ENCODE data around the gene MTURN.

DNA sequence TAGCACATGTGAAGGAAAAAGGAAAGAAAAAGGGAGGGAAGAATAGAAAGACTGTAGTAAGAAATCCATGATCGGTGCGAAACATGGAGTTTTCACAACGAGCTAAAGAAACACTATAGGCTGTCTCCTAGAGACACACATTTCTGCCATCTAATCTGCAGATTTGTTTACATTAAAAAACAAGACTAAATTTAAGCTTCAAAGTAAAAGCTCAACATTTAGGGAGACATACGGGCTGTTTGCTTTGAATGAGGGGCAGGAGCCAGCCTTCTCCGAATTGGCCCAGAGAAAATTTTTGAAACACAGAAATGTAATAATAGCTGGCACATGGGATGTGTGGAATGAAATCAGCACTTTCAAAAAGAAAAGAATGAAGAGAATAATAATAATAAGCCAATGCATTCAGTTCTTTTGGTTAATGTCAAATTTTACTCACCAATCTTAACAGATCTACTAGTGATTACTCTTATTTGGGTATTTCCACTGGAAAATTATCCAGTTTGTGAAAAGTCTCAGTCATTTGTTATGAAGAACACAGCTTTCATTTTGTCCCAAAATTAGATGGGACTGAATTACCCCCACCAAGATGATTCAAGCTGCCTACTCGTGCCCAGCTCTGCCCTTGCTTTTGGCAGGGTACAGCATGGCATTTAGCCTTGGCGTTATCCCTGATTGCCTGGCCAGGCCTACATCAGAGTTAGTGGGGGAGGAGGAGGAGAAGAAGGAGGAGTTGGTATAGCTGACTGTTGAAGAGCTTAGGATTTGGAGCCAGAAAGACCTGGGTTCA is 47.1 kb downstream of the MTURN start:
- TF ChIP-seq, protein P1, sequence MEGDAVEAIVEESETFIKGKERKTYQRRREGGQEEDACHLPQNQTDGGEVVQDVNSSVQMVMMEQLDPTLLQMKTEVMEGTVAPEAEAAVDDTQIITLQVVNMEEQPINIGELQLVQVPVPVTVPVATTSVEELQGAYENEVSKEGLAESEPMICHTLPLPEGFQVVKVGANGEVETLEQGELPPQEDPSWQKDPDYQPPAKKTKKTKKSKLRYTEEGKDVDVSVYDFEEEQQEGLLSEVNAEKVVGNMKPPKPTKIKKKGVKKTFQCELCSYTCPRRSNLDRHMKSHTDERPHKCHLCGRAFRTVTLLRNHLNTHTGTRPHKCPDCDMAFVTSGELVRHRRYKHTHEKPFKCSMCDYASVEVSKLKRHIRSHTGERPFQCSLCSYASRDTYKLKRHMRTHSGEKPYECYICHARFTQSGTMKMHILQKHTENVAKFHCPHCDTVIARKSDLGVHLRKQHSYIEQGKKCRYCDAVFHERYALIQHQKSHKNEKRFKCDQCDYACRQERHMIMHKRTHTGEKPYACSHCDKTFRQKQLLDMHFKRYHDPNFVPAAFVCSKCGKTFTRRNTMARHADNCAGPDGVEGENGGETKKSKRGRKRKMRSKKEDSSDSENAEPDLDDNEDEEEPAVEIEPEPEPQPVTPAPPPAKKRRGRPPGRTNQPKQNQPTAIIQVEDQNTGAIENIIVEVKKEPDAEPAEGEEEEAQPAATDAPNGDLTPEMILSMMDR (IDR thresholded peaks at IDR 0.05): no peak
- no peak for TF ChIP-seq POLR2A (IDR thresholded peaks at IDR 0.05)

Data from thyroid gland (tissue), 4 donors.